Peyer's patch (tissue), 4 donors: ENCODE results near the gene EVA1A. TPM values are rescaled to one million over a fixed set of nuclear protein-coding genes. Genes with fewer than 3 reads are reported as not detected.

Experiments
- DNase-seq, 3 donors: peaks; one replicate each; pipeline ENCODE4 v3.0.0-alpha.2; 2017 to 2019
- H3K27ac ChIP-seq, 4 donors: fragments of 200-600 bp; sonication (generic); one replicate each; pipeline ENCODE4 v1.5.1; 2016 to 2019
- H3K27me3 ChIP-seq, 2 donors: fragments of 200-600 bp; sonication (generic); one replicate each; pipeline ENCODE4 v1.5.1; 2019
- H3K36me3 ChIP-seq, 3 donors: fragments of 200-600 bp; sonication (generic); one replicate each; pipeline ENCODE4 v1.5.1; 2016 to 2019
- H3K4me1 ChIP-seq, 4 donors: fragments of 200-600 bp; sonication (generic); one replicate each; pipeline ENCODE4 v1.5.1; 2016 to 2019
- H3K4me3 ChIP-seq, 4 donors: fragments of 200-600 bp; sonication (generic); 1 replicate in 3 of 4; 2 replicates in 1 of 4; pipeline ENCODE4 v1.5.1; 2016 to 2019; ENCODE audit warnings: mild to moderate bottlenecking in 1 of 4
- H3K9me3 ChIP-seq, 4 donors: fragments of 200-600 bp; sonication (generic); one replicate each; pipeline ENCODE4 v1.5.1; 2016 to 2019; ENCODE audit warnings: mild to moderate bottlenecking in 1 of 4
- POLR2A ChIP-seq, 2 donors: fragments of 450-650 bp; IDR thresholded peaks; one replicate each; pipeline ENCODE4 v1.5.1; 2017; ENCODE audit warnings: antibody characterized with exemption in 2 of 2, mild to moderate bottlenecking in 2 of 2, moderate library complexity in 2 of 2
- total RNA-seq, 4 donors: library from RNA; depleted of rRNA; stranded (reverse); fragments of >200 nt; gene quantifications; one replicate each; pipeline ENCODE4 v1.1.0, GENCODE V29; 2016
- TF ChIP-seq, protein P1 (sequence below), 6 experiments: fragments of 450-650 bp in 4 of 6; fragments of 200-600 bp in 2 of 6; sonication (generic) in 1 of 6; IDR thresholded peaks; one replicate each; pipeline ENCODE4 v1.5.1; 2017 to 2019; ENCODE audit warnings: antibody characterized with exemption in 6 of 6, mild to moderate bottlenecking in 3 of 6, moderate library complexity in 1 of 6

The EVA1A gene
- total RNA-seq, 4 donors from 2014 or later: 0.70 to 18.2 (median 5.8) TPM

DNA sequence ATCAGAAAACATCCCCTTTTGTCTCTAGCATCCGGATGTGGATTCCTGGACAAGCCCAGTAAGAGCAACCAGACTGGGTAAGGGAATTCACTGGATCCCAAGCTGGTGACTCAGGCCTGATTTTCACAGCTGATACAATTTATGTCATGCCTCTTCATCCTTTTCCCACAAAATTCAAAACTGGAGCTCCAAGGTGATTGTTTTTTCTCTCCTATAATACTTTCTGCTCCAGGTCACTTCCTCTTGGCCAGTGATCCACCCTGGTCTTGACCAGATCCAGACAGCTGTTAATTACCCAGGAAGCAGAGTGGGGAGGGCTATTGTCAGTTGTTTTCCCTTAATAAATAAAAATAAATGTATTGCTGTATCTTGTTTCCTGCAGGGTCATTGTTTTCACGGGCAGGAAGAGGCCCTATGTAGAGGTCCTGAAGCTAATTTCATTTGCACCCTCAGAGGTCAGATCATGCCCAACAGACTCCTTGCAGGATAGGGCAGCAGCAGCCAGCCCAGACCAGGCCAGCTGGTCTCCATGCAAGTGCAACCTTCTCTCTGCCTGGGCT is 57.6 kb downstream of the EVA1A start:
- no peak for TF ChIP-seq POLR2A (IDR thresholded peaks at IDR 0.05)
- TF ChIP-seq, protein P1, sequence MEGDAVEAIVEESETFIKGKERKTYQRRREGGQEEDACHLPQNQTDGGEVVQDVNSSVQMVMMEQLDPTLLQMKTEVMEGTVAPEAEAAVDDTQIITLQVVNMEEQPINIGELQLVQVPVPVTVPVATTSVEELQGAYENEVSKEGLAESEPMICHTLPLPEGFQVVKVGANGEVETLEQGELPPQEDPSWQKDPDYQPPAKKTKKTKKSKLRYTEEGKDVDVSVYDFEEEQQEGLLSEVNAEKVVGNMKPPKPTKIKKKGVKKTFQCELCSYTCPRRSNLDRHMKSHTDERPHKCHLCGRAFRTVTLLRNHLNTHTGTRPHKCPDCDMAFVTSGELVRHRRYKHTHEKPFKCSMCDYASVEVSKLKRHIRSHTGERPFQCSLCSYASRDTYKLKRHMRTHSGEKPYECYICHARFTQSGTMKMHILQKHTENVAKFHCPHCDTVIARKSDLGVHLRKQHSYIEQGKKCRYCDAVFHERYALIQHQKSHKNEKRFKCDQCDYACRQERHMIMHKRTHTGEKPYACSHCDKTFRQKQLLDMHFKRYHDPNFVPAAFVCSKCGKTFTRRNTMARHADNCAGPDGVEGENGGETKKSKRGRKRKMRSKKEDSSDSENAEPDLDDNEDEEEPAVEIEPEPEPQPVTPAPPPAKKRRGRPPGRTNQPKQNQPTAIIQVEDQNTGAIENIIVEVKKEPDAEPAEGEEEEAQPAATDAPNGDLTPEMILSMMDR (IDR thresholded peaks at IDR 0.05): no peak
- DNase-seq: no peak
- no peak overlapping the region for H3K4me3 ChIP-seq
- H3K27me3 ChIP-seq: no peaks in the 10 kb centered on the region
- H3K9me3 ChIP-seq: no peaks in the 10 kb centered on the region
- no peaks in the 10 kb centered on the region for H3K4me1 ChIP-seq
- H3K36me3 ChIP-seq: no peaks in the 10 kb centered on the region
- no peak overlapping the region for H3K27ac ChIP-seq

DNA sequence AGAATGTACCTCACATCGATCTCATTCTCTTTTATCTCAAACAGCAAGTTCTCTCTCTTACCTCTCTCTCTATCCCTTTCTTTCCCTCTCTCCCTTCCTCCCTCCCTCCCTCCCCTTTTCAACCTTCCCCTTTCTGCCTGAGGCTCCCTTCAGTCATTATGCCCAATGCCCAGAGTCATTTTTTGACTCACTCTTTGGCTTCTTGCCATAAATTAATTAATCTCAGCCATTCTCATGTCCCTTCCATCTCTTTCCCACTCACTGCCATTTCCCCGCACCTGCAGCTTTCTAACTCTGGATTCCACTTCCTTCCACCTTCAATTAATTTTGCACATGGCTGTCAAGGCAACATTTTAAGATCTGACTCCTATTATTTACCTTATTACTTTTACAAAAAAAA is 60.1 kb downstream of the EVA1A start:
- Histone ChIP-seq H3K9me3 (no peaks in the 10 kb centered on the region), H3K27ac (no peak overlapping the region), H3K4me1 (no peaks in the 10 kb centered on the region), H3K36me3 (no peaks in the 10 kb centered on the region), H3K27me3 (no peaks in the 10 kb centered on the region), H3K4me3 (no peak overlapping the region)
- TF ChIP-seq, protein P1 (IDR thresholded peaks at IDR 0.05): no peak
- no peak for TF ChIP-seq POLR2A (IDR thresholded peaks at IDR 0.05)
- DNase-seq: no peak

DNA sequence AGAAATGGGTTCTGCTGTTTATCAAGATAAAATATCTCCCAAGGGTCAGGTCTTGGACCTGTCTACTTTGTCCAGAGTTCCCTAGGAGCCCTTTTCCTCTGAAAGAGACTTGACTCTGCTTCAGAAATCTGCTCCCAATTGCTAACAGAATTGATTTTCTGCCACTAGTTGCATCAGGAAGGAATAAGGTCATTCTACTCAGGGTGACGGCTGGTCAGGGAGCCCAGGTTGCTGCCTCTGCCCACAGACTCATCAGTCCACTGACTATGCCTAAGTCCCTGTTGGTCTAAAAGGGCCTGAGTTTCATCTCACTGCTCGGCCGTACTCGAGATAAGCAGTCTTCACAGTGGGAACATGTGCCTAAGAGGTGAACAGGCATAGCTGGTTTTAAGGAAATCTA is 61.2 kb downstream of the EVA1A start:
- H3K27me3 ChIP-seq: no peaks in the 10 kb centered on the region

DNA sequence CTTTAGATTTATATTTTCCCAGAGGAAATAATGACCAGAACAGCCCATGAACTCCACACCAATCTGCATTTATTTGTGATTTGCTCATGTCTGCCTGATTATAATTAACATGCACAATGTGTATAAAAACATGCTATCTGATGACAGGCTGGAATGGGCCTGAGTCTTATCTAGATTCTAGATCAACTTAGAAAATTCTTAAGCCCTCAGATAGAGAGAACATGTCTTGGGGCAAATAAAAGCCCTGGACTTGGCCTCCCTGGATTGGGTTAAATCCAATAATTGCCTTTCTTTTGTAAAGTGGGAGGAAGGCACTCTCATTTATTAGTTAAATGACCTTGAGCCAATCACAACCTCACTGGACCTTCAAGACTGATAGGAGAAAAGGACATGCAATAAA is 61.8 kb downstream of the EVA1A start:
- H3K27ac ChIP-seq: no peak overlapping the region
- no peaks in the 10 kb centered on the region for H3K36me3 ChIP-seq
- H3K4me3 ChIP-seq: no peak overlapping the region
- TF ChIP-seq, protein P1 (IDR thresholded peaks at IDR 0.05): no peak
- no peak for TF ChIP-seq POLR2A (IDR thresholded peaks at IDR 0.05)
- no peaks in the 10 kb centered on the region for H3K9me3 ChIP-seq
- H3K27me3 ChIP-seq: no peaks in the 10 kb centered on the region
- H3K4me1 ChIP-seq: no peaks in the 10 kb centered on the region
- no peak for DNase-seq

More for the DNA sequence above, 61.2 kb downstream of the EVA1A start:
- DNase-seq: no peak
- TF ChIP-seq, protein P1 (IDR thresholded peaks at IDR 0.05): no peak
- no peak for TF ChIP-seq POLR2A (IDR thresholded peaks at IDR 0.05)
- Histone ChIP-seq H3K36me3 (no peaks in the 10 kb centered on the region), H3K4me1 (no peaks in the 10 kb centered on the region), H3K9me3 (no peaks in the 10 kb centered on the region), H3K4me3 (no peak overlapping the region), H3K27ac (no peak overlapping the region)

DNA sequence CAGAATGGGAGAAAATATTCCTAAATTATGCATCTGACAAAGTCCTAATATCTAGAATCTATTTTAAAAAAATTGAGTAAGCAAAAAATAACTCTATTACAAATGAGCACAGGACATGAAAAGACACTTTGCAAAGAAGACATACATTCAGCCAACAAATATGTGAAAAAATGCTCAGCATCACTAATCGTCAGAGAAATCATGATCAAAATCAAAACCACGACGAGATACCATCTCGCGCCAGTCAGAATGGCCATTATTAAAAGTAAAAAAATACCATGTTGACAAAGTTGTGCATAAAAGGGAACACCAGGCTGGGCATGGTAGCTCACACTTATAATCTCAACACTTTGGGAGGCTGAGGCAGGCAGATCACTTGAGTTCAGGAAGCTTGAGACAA is 63.5 kb downstream of the EVA1A start:
- no peaks in the 10 kb centered on the region for H3K36me3 ChIP-seq
- H3K27me3 ChIP-seq: no peaks in the 10 kb centered on the region
- no peak overlapping the region for H3K27ac ChIP-seq
- no peak for DNase-seq
- no peak for TF ChIP-seq POLR2A (IDR thresholded peaks at IDR 0.05)
- TF ChIP-seq, protein P1 (IDR thresholded peaks at IDR 0.05): no peak
- no peaks in the 10 kb centered on the region for H3K9me3 ChIP-seq
- H3K4me3 ChIP-seq: no peak overlapping the region
- no peaks in the 10 kb centered on the region for H3K4me1 ChIP-seq

DNA sequence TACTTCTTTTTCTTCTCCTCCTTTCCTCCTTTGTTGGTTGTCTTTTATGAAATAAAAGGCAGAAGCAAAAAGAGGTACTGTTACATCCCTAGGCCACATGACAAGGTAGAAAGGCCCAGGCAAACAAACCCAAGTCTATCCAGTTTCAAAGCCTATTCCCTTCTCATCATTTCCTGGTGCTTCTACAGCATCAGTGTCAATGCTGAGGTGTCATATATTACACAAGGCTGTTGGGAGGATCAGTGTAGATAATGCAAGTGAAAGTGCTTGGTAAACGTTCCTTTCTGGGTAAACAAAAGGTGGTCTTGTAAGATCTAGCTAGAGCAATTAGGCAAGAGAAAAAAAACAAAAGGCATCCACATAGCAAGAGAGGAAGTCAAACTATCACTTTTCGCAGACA is 64.9 kb downstream of the EVA1A start:
- no peaks in the 10 kb centered on the region for H3K36me3 ChIP-seq
- H3K27ac ChIP-seq: no peak overlapping the region
- H3K4me1 ChIP-seq: no peaks in the 10 kb centered on the region
- DNase-seq: no peak
- no peak overlapping the region for H3K4me3 ChIP-seq
- H3K27me3 ChIP-seq: no peaks in the 10 kb centered on the region
- H3K9me3 ChIP-seq: no peaks in the 10 kb centered on the region
- no peak for TF ChIP-seq POLR2A (IDR thresholded peaks at IDR 0.05)
